ENCODE measurements around the gene TRMT11. TPM values are rescaled to one million over a fixed set of nuclear protein-coding genes. Genes with fewer than 3 reads are reported as not detected.
A peak's percentile ranks its signal among the peaks of the same experiment; 100 is the strongest.
"Not testable (repeated sequence)": the region's sequence is repeated elsewhere in the genome, so short reads cannot be mapped to it uniquely, and the experiment has no call there.

Gene TRMT11
- total and polyA plus RNA-seq, 4 donors = 13.9 to 34.3 (median 26.7) TPM

DNA sequence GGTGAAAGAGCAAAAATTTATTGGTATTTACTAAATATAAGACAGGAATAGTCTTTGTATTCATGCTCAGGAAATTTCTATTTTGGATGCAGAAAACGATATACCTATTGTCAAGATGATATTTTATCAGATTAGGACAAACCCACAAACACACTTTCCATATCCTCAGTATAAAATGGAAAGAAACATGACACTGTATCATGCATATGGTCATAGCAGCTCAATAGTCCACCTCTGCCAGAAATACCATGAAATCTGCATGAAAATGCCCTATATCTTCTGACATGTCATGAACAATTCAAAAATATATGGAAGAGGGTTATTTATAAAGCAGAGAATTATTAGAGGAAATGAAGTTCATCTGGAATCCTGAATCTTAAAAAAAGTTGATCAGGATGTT lies 41.4 kb upstream of the TRMT11 start:
- ATAC-seq (ENCODE audit: low FRiP score) = no peak
- no peak for DNase-seq
- H3K4me3 ChIP-seq (ENCODE audit: low read length in 2 of 2) = no peak overlapping the region
- H3K4me1 ChIP-seq (ENCODE audit: control insufficient read depth in 1 of 2, insufficient read depth in 2 of 2, low read length in 2 of 2) = peaks cover 0 to 3% of the 10 kb centered on the region in 2 donors
- no peaks in the 10 kb centered on the region for H3K9me3 ChIP-seq (ENCODE audit: control insufficient read depth, low read length)
- intact Hi-C loops (cut with DNase I) = no loop called here
- H3K36me3 ChIP-seq (ENCODE audit: control insufficient read depth in 1 of 2, insufficient read depth in 2 of 2, low read length in 1 of 2) = no peaks in the 10 kb centered on the region
- 74 to 76% methylated on average over 1 of the region's 1 CpG for WGBS, 2 donors
- no peaks in the 10 kb centered on the region for H3K27me3 ChIP-seq (ENCODE audit: control insufficient read depth in 1 of 2, insufficient read depth in 2 of 2, low read length in 1 of 2)
- no peak overlapping the region for H3K27ac ChIP-seq (ENCODE audit: low read depth in 1 of 2, low read length in 2 of 2)

DNA sequence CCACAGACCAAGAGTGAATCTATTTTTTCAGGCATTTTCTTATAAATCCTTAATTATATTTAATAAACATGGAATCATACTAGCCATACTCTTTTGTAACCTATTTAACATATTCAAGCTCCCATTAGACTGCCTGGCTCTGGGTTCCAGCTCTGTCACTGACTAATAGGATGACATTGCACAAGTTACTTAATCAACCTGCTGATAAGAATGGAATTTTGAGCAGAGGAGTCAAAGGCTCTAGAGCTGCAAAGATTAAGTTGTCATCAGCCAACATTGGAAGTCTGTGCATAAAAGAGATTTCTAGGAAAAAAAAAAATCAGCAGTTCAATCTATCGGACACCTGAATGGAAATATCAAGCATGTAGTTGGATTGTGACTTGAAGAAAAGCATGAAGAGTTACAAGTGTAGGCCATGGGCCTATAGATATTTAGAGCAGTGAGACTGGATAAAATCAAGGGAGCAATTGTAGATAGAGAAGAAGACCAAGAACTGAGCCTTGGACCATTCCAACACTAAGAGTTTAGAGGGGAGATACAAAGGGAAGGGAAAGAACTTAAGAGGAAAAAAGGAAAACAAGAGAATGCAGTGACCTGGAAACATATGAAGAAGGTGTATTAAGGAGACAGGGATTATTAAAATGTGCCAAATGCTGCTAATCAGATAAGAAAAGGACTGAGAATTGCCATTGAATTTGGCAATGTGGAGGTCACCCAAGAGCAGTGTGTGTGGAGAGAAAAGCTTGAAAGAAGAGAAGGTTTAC lies 40.8 kb upstream of the TRMT11 start:
- Histone ChIP-seq H3K4me3 (ENCODE audit: low read length in 2 of 2) (no peak overlapping the region), H3K36me3 (ENCODE audit: control insufficient read depth in 1 of 2, insufficient read depth in 2 of 2, low read length in 1 of 2) (no peaks in the 10 kb centered on the region), H3K4me1 (ENCODE audit: control insufficient read depth in 1 of 2, insufficient read depth in 2 of 2, low read length in 2 of 2) (peaks cover 0 to 3% of the 10 kb centered on the region in 2 donors), H3K27me3 (ENCODE audit: control insufficient read depth in 1 of 2, insufficient read depth in 2 of 2, low read length in 1 of 2) (no peaks in the 10 kb centered on the region), H3K27ac (ENCODE audit: low read depth in 1 of 2, low read length in 2 of 2) (no peak overlapping the region), H3K9me3 (ENCODE audit: control insufficient read depth, low read length) (no peaks in the 10 kb centered on the region)
- intact Hi-C loops (cut with DNase I) = no loop called here
- ATAC-seq (ENCODE audit: low FRiP score) (peak; percentile 54), DNase-seq (no peak)
- 73 to 74% methylated on average over 1 of the region's 1 CpG for WGBS, 2 donors

DNA sequence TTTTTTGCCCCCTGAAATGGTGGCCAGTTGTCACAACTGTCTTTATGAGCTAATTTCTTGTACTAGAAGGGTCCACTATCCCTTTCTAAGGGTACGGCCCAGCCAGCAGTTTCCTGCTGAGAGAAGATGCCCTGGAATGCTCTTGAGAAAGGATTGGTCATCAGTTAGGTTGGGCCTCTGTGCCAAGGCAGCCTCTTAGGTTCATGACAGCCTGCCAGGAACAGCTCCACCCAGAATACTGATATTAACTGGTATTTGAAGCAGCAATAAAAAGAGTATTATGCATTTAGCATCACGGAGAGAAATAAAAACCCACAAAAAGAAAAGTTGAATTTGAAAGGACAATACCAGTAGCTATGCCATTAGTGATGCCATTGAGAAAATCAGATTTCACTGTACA lies 38.7 kb upstream of the TRMT11 start:
- Histone ChIP-seq H3K4me3 (ENCODE audit: low read length in 2 of 2) (no peak overlapping the region), H3K27me3 (ENCODE audit: control insufficient read depth in 1 of 2, insufficient read depth in 2 of 2, low read length in 1 of 2) (no peaks in the 10 kb centered on the region), H3K27ac (ENCODE audit: low read depth in 1 of 2, low read length in 2 of 2) (no peak overlapping the region), H3K9me3 (ENCODE audit: control insufficient read depth, low read length) (no peaks in the 10 kb centered on the region), H3K4me1 (ENCODE audit: control insufficient read depth in 1 of 2, insufficient read depth in 2 of 2, low read length in 2 of 2) (peaks cover 0 to 3% of the 10 kb centered on the region in 2 donors), H3K36me3 (ENCODE audit: control insufficient read depth in 1 of 2, insufficient read depth in 2 of 2, low read length in 1 of 2) (no peaks in the 10 kb centered on the region)
- WGBS, 2 donors = 40 to 56% methylated on average over 2 of the region's 2 CpGs
- DNase-seq = peak in 1 of 2 donors; percentile 71
- intact Hi-C loops (cut with DNase I) = no loop called here
- ATAC-seq (ENCODE audit: low FRiP score) = no peak

DNA sequence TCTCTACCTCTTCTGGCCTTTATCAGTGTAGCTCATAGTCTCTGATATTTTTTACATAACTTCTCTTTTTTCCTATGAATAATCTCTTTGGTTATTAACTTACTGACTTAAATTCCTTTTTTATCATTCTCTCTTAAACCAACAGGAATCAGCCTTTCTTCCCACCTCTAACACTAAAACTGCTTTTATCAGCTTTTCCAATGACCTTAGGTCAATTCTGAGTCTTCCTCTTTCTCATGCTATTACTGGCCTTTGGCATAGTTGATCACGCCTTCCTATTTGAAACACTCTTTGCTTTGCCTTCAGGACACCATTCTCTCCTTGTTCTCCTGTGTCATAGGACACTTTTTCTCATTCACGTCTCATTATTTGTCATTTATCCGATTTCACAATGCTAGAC lies 37.9 kb upstream of the TRMT11 start:
- peaks cover 0 to 3% of the 10 kb centered on the region in 2 donors for H3K4me1 ChIP-seq (ENCODE audit: control insufficient read depth in 1 of 2, insufficient read depth in 2 of 2, low read length in 2 of 2)
- intact Hi-C loops (cut with DNase I) = no loop called here
- ATAC-seq (ENCODE audit: low FRiP score) (no peak), DNase-seq (no peak)
- H3K9me3 ChIP-seq (ENCODE audit: control insufficient read depth, low read length) = no peaks in the 10 kb centered on the region
- no peak overlapping the region for H3K27ac ChIP-seq (ENCODE audit: low read depth in 1 of 2, low read length in 2 of 2)
- H3K27me3 ChIP-seq (ENCODE audit: control insufficient read depth in 1 of 2, insufficient read depth in 2 of 2, low read length in 1 of 2) = no peaks in the 10 kb centered on the region
- H3K4me3 ChIP-seq (ENCODE audit: low read length in 2 of 2) = no peak overlapping the region
- WGBS, 2 donors = 92 to 93% methylated on average over 3 of the region's 3 CpGs
- no peaks in the 10 kb centered on the region for H3K36me3 ChIP-seq (ENCODE audit: control insufficient read depth in 1 of 2, insufficient read depth in 2 of 2, low read length in 1 of 2)

DNA sequence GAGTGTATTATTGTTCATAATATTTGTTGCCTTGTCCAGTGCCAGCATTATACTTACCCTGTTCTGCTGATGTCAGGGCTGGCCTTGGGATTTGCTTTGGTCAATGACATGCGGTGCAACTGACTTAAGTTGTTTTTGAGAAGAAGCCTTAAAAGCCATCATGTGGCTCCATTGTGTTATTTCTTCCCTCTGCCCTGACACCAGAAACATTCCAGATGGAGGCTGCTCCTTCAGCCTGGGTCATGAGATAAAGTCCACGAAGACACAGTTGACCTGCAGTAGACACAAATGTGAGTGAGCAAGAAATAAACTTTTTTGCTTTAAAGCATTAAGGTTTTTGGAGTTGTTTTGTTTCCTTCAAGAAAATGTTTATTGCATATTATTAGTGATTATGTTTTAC lies 37.3 kb upstream of the TRMT11 start:
- ATAC-seq (ENCODE audit: low FRiP score) = no peak
- Histone ChIP-seq H3K36me3 (ENCODE audit: control insufficient read depth in 1 of 2, insufficient read depth in 2 of 2, low read length in 1 of 2) (no peaks in the 10 kb centered on the region), H3K4me1 (ENCODE audit: control insufficient read depth in 1 of 2, insufficient read depth in 2 of 2, low read length in 2 of 2) (peaks cover 0 to 3% of the 10 kb centered on the region in 2 donors), H3K27me3 (ENCODE audit: control insufficient read depth in 1 of 2, insufficient read depth in 2 of 2, low read length in 1 of 2) (no peaks in the 10 kb centered on the region), H3K27ac (ENCODE audit: low read depth in 1 of 2, low read length in 2 of 2) (no peak overlapping the region), H3K4me3 (ENCODE audit: low read length in 2 of 2) (no peak overlapping the region), H3K9me3 (ENCODE audit: control insufficient read depth, low read length) (no peaks in the 10 kb centered on the region)
- intact Hi-C loops (cut with DNase I) = no loop called here
- DNase-seq = no peak
- 84 to 86% methylated on average over 2 of the region's 2 CpGs for WGBS, 2 donors

DNA sequence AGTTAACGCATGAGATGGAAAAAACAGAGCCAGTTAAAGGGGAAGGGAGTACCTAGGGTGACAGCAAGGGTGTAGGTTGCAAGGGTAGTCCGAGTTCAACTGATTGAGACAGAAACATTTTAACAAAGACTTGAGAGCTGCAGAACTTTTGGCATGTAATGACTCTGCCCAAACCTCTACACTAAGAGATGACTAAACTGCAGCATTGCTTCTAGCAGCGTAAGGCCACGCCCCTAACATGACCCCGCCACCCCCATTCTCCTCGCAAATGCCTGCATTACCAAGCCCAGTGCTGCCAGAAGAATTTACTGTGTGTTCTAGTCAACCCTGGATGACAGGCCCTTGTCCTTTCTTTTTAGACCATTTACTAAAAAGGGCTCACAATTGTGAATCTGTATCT lies 36.0 kb upstream of the TRMT11 start:
- no peak for ATAC-seq (ENCODE audit: low FRiP score)
- WGBS, 2 donors = 76 to 83% methylated on average over 6 of the region's 6 CpGs
- intact Hi-C loops (cut with DNase I) = no loop called here

DNA sequence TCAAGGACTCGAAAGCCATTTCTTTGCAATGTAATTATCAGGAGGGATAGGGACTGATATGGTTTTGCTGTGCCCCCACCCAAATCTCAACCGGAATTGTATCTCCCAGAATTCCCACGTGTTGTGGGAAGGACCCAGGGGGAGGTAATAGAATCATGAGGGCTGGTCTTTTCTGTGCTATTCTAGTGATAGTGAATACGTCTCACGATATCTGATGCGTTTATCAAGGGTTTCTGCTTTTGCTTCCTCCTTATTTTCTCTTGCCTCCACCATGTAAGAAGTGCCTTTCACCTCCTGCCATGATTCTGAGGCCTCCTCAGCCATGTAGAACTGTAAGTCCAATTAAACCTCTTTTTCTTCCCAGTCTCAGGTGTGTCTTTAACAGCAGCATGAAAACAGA lies 35.6 kb upstream of the TRMT11 start:
- H3K27me3 ChIP-seq (ENCODE audit: control insufficient read depth in 1 of 2, insufficient read depth in 2 of 2, low read length in 1 of 2); H3K4me1 ChIP-seq (ENCODE audit: control insufficient read depth in 1 of 2, insufficient read depth in 2 of 2, low read length in 2 of 2); H3K36me3 ChIP-seq (ENCODE audit: control insufficient read depth in 1 of 2, insufficient read depth in 2 of 2, low read length in 1 of 2); H3K4me3 ChIP-seq (ENCODE audit: low read length in 2 of 2); intact Hi-C loops (cut with DNase I); H3K9me3 ChIP-seq (ENCODE audit: control insufficient read depth, low read length); ATAC-seq (ENCODE audit: low FRiP score); H3K27ac ChIP-seq (ENCODE audit: low read depth in 1 of 2, low read length in 2 of 2); DNase-seq: not testable (repeated sequence)
- 81 to 84% methylated on average over 6 of the region's 6 CpGs for WGBS, 2 donors

More for the DNA sequence above, 36.0 kb upstream of the TRMT11 start:
- Histone ChIP-seq H3K36me3 (ENCODE audit: control insufficient read depth in 1 of 2, insufficient read depth in 2 of 2, low read length in 1 of 2) (no peaks in the 10 kb centered on the region), H3K4me1 (ENCODE audit: control insufficient read depth in 1 of 2, insufficient read depth in 2 of 2, low read length in 2 of 2) (peaks cover 0 to 2% of the 10 kb centered on the region in 2 donors), H3K9me3 (ENCODE audit: control insufficient read depth, low read length) (no peaks in the 10 kb centered on the region), H3K4me3 (ENCODE audit: low read length in 2 of 2) (no peak overlapping the region), H3K27ac (ENCODE audit: low read depth in 1 of 2, low read length in 2 of 2) (no peak overlapping the region), H3K27me3 (ENCODE audit: control insufficient read depth in 1 of 2, insufficient read depth in 2 of 2, low read length in 1 of 2) (no peaks in the 10 kb centered on the region)
- no peak for DNase-seq

DNA sequence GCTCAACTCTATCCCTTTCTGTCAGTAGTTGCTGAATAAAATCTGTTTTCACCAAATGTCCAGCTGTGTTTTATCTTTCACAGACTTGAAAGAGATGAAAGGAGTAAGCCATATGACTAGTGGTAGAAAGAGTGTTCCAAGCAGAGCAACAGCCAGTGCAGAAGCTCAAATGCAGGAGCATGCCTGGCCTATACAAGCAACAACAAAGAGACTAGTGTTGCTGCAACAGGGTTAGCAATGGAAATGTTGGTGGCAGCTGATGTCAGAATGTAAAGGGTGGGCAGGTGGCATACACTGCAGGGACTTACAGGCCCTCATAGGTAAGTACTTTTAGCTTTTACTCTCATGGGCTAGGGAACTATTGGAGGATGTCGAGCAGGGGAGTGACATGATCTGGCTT lies 35.0 kb upstream of the TRMT11 start:
- DNase-seq (no peak), ATAC-seq (ENCODE audit: low FRiP score) (no peak)
- H3K27me3 ChIP-seq (ENCODE audit: control insufficient read depth in 1 of 2, insufficient read depth in 2 of 2, low read length in 1 of 2) = no peaks in the 10 kb centered on the region
- 87 to 91% methylated on average over 1 of the region's 1 CpG for WGBS, 2 donors
- no peak overlapping the region for H3K4me3 ChIP-seq (ENCODE audit: low read length in 2 of 2)
- H3K27ac ChIP-seq (ENCODE audit: low read depth in 1 of 2, low read length in 2 of 2) = no peak overlapping the region
- H3K9me3 ChIP-seq (ENCODE audit: control insufficient read depth, low read length) = no peaks in the 10 kb centered on the region
- H3K36me3 ChIP-seq (ENCODE audit: control insufficient read depth in 1 of 2, insufficient read depth in 2 of 2, low read length in 1 of 2) = no peaks in the 10 kb centered on the region
- intact Hi-C loops (cut with DNase I) = no loop called here
- no peaks in the 10 kb centered on the region for H3K4me1 ChIP-seq (ENCODE audit: control insufficient read depth in 1 of 2, insufficient read depth in 2 of 2, low read length in 2 of 2)

DNA sequence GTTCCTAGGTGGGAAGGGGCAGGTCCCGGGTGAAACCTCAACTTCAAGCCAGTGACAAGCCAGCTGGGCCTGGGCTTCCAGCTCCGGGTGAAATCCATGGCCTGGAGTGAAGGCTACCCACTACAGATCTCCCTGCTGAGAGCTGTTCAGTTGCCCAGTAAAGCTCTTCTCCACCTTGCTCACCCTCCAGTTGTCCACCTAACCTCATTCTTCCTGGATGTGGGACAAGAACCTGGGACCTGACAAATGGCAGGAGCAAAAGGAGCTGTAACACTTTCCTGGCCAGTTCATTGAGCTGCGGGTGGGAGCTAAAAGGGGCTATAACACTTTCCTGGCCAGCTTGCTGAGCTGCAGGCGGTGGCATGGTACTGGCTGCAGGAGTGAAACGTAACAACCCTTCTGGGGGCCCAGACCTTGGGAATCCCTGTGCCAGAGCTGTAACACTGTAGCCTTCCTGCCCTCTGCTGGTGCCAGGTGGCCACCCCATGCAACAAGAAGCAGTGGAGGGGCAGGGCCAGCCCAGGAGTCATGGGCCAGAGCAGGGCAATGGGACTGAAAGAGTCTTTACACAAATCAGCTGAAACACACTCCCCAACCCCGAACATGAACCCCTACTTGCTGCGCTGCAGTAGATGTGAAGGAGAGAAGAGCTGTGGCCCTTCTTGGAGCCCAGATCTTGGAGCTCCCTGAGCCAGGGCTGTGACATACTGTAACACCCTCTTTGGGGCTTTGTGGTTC lies 33.4 kb upstream of the TRMT11 start:
- Histone ChIP-seq H3K4me3 (ENCODE audit: low read length in 2 of 2) (no peak overlapping the region), H3K27me3 (ENCODE audit: control insufficient read depth in 1 of 2, insufficient read depth in 2 of 2, low read length in 1 of 2) (no peaks in the 10 kb centered on the region), H3K9me3 (ENCODE audit: control insufficient read depth, low read length) (no peaks in the 10 kb centered on the region), H3K27ac (ENCODE audit: low read depth in 1 of 2, low read length in 2 of 2) (no peak overlapping the region), H3K36me3 (ENCODE audit: control insufficient read depth in 1 of 2, insufficient read depth in 2 of 2, low read length in 1 of 2) (no peaks in the 10 kb centered on the region), H3K4me1 (ENCODE audit: control insufficient read depth in 1 of 2, insufficient read depth in 2 of 2, low read length in 2 of 2) (no peaks in the 10 kb centered on the region)
- ATAC-seq (ENCODE audit: low FRiP score) (no peak), DNase-seq (no peak)
- intact Hi-C loops (cut with DNase I) = no loop called here
- 77 to 88% methylated on average over 7 of the region's 7 CpGs for WGBS, 2 donors

All from aorta (tissue), 5 donors.